SK-N-SH (cell line): ENCODE measurements around the gene SPRING1. TPM values are rescaled to one million over a fixed set of nuclear protein-coding genes. Genes with fewer than 3 reads are reported as not detected.
A peak's percentile ranks its signal among the peaks of the same experiment; 100 is the strongest.

Experiments used
- CTCF ChIA-PET: fragments of 300-600, 350-600 bp; formaldehyde crosslinking; extraction: SDS; loops from one replicate; lab custom pipeline; 2021; lab: Yijun Ruan, JAX
- POLR2A ChIA-PET: fragments of 350-600 bp; sonication (Branson Sonifier 250); formaldehyde crosslinking; extraction: SDS; loops from one replicate; lab custom pipeline; 2020; ENCODE audit warnings: antibody characterized with exemption, inconsistent platforms; lab: Yijun Ruan, JAX
- DNase-seq: peaks from one replicate; pipeline ENCODE4 v3.0.0; 2012
- H2AFZ ChIP-seq: fragments of 200-600 bp; sonication (generic); 2 replicates; pipeline ENCODE4 v1.8.1; 2016; ENCODE audit warnings: antibody characterized with exemption, mild to moderate bottlenecking, low read depth
- H3F3A ChIP-seq: fragments of 200-600 bp; sonication (generic); replicated peaks from 2 replicates; pipeline ENCODE3; 2016; ENCODE audit warnings: antibody characterized with exemption, mild to moderate bottlenecking; ENCODE audit not compliant: insufficient read depth
- H3K27ac ChIP-seq, 2 experiments: fragments of 200-500 bp in 1 of 2; fragments of 200-600 bp in 1 of 2; sonication (Bioruptor generic) in 1 of 2; sonication (generic), shearing (Covaris generic) in 1 of 2; 2 replicates each; pipeline versions ENCODE4 v1.5.1 to v1.6.1; 2014 to 2016; ENCODE audit warnings: low read depth in 2 of 2, inconsistent platforms in 1 of 2, low read length in 1 of 2, mild to moderate bottlenecking in 1 of 2, mixed read lengths in 1 of 2
- H3K27me3 ChIP-seq: fragments of 200-600 bp; sonication (generic), shearing (Covaris generic); 2 replicates; pipeline ENCODE4 v1.6.1; 2016; ENCODE audit warnings: mixed run types; ENCODE audit not compliant: insufficient read depth
- H3K36me3 ChIP-seq, 2 experiments: fragments of 200-500 bp in 1 of 2; fragments of 200-600 bp in 1 of 2; sonication (Bioruptor generic) in 1 of 2; sonication (generic) in 1 of 2; replicated peaks in 1 of 2; 2 replicates each; pipeline versions ENCODE3 to v1.5.1; 2014 to 2016; ENCODE audit warnings: low read length in 1 of 2, mild to moderate bottlenecking in 1 of 2; ENCODE audit not compliant: insufficient read depth in 2 of 2, control insufficient read depth in 1 of 2
- H3K4me1 ChIP-seq, 2 experiments: fragments of 200-500 bp in 1 of 2; fragments of 200-600 bp in 1 of 2; sonication (Bioruptor generic) in 1 of 2; sonication (generic), shearing (Covaris generic) in 1 of 2; 2 replicates each; pipeline versions ENCODE4 v1.5.1 to v1.6.1; 2014 to 2016; ENCODE audit warnings: low read depth in 1 of 2, low read length in 1 of 2, mixed run types in 1 of 2; ENCODE audit not compliant: insufficient read depth in 2 of 2, control insufficient read depth in 1 of 2
- H3K4me2 ChIP-seq: fragments of 200-600 bp; sonication (generic), shearing (Covaris generic); 2 replicates; pipeline ENCODE4 v1.6.1; 2017; ENCODE audit warnings: mixed run types
- H3K4me3 ChIP-seq, 2 experiments: fragments of 200-500 bp in 1 of 2; fragments of 200-600 bp in 1 of 2; sonication (Bioruptor generic) in 1 of 2; sonication (generic), shearing (Covaris generic) in 1 of 2; 2 replicates each; pipeline versions ENCODE4 v1.5.1 to v1.8.1; 2014 to 2016; ENCODE audit warnings: low read depth in 2 of 2, inconsistent platforms in 1 of 2, low read length in 1 of 2, mild to moderate bottlenecking in 1 of 2, mixed read lengths in 1 of 2, moderate library complexity in 1 of 2
- H3K79me2 ChIP-seq: fragments of 200-600 bp; sonication (generic); 2 replicates; pipeline ENCODE4 v1.8.1; 2017; ENCODE audit warnings: mild to moderate bottlenecking; ENCODE audit not compliant: insufficient read depth
- H3K9ac ChIP-seq: fragments of 200-600 bp; sonication (generic); 2 replicates; pipeline ENCODE4 v1.6.1; 2017; ENCODE audit warnings: mixed run types
- H3K9me2 ChIP-seq: fragments of 200-600 bp; sonication (generic); 2 replicates; pipeline ENCODE4 v1.6.1; 2017; ENCODE audit warnings: mixed run types
- H3K9me3 ChIP-seq: fragments of 200-600 bp; sonication (generic); 2 replicates; pipeline ENCODE4 v1.6.1; 2017; ENCODE audit warnings: mixed run types, mild to moderate bottlenecking, moderate library complexity
- H4K20me1 ChIP-seq: fragments of 200-600 bp; sonication (generic); 2 replicates; pipeline ENCODE4 v1.6.1; 2017; ENCODE audit warnings: mild to moderate bottlenecking, mixed run types; ENCODE audit not compliant: insufficient read depth
- CHD2 ChIP-seq: fragments of 150-350 bp; IDR thresholded peaks from 2 replicates; pipeline ENCODE4 v1.6.1; 2018; ENCODE audit warnings: low read length; ENCODE audit not compliant: partially characterized antibody
- CTCF ChIP-seq: fragments of 200-600 bp; sonication (generic); IDR thresholded peaks from 2 replicates; pipeline ENCODE4 v1.6.1; 2017; ENCODE audit warnings: antibody characterized with exemption, mild to moderate bottlenecking, moderate library complexity
- EZH2phosphoT487 ChIP-seq: fragments of 200-600 bp; sonication (generic); IDR thresholded peaks from 2 replicates; pipeline ENCODE4 v1.6.1; 2017; ENCODE audit warnings: low read depth, mixed run types, mild to moderate bottlenecking, antibody characterized with exemption, moderate library complexity, borderline replicate concordance
- FOSL2 ChIP-seq: IDR thresholded peaks from 2 replicates; pipeline ENCODE4 v1.4.0; 2012; ENCODE audit warnings: low read depth, mild to moderate bottlenecking, moderate library complexity, borderline replicate concordance
- MAX ChIP-seq: IDR thresholded peaks from 2 replicates; pipeline ENCODE4 v1.4.0; 2012; ENCODE audit warnings: low read depth
- RAD21 ChIP-seq: IDR thresholded peaks from 2 replicates; pipeline ENCODE4 v1.6.1; 2012; ENCODE audit warnings: mild to moderate bottlenecking, low read length
- RCOR1 ChIP-seq: fragments of 150-350 bp; IDR thresholded peaks from 2 replicates; pipeline ENCODE4 v1.6.1; 2017; ENCODE audit warnings: antibody characterized with exemption, low read length
- REST ChIP-seq: IDR thresholded peaks from 2 replicates; pipeline ENCODE4 v1.6.1; 2012; ENCODE audit warnings: mild to moderate bottlenecking, low read depth, low read length, moderate library complexity
- RXRA ChIP-seq: IDR thresholded peaks from 2 replicates; pipeline ENCODE4 v1.4.0; 2012; ENCODE audit warnings: low read depth, mild to moderate bottlenecking, borderline replicate concordance
- SMC3 ChIP-seq: IDR thresholded peaks from 2 replicates; pipeline ENCODE4 v1.6.1; 2012; ENCODE audit warnings: low read depth, low read length, improper control_type of control experiment
- YY1 ChIP-seq: IDR thresholded peaks from 2 replicates; pipeline ENCODE4 v1.4.0; 2012; ENCODE audit warnings: low read depth, mild to moderate bottlenecking
- WGBS: methylation state at CpG from one replicate; pipeline ENCODE4 v1.1.6; 2017; ENCODE audit warnings: low lambda C conversion rate; 5-methylcytosine and 5-hydroxymethylcytosine counted together
- polyA plus RNA-seq, 3 experiments: library from polyadenylated mRNA; depleted of rRNA; stranded (reverse); fragments of >200 nt; gene quantifications; 2 replicates each; pipeline ENCODE4 v1.2.3, GENCODE V29; 2012

SPRING1 gene
- polyA plus RNA-seq, 1 of the 3 experiments (the other 2 are of a cell fraction): 10.9 TPM

GRCh38 chr12:116707751-116708150 is 30.1 kb downstream of the SPRING1 start (continued):
- TF ChIP-seq MAX (no peak), EZH2phosphoT487 (no peak), FOSL2 (no peak), REST (no peak), YY1 (no peak)

GRCh38 chr12:116703214-116703795 is 34.6 kb downstream of the SPRING1 start:
- Histone ChIP-seq H2AFZ (no peak overlapping the region), H3K4me3 (peak overlapping the region in 1 of 2 experiments; percentile 11; a peak in 1 of 4 replicates), H3K9ac (no peak overlapping the region), H3K36me3 (no peaks in the 10 kb centered on the region), H3K4me2 (no peak overlapping the region), H3F3A (no peaks in the 10 kb centered on the region), H3K79me2 (no peaks in the 10 kb centered on the region), H4K20me1 (no peaks in the 10 kb centered on the region), H3K27ac (no peak overlapping the region), H3K9me3 (no peaks in the 10 kb centered on the region), H3K27me3 (no peaks in the 10 kb centered on the region), H3K9me2 (no peaks in the 10 kb centered on the region), H3K4me1 (no peaks in the 10 kb centered on the region; a peak in 1 of 4 replicates)
- CTCF ChIA-PET: interaction anchor here (0.6 to 1.9 kb wide), 27 partner anchors 10 to 755 kb away, joined by 3 to 23 read pairs (median 4); partner anchors contain the start of gene HRK
- peak; percentile 73 for DNase-seq
- POLR2A ChIA-PET: interaction anchor here (0.6 kb wide), 1 partner anchor 430 kb away, joined by 3 read pairs; no protein-coding TSS in a partner anchor
- peak; percentile 83 for TF ChIP-seq SMC3
- TF ChIP-seq RXRA: peak; percentile 53; the same call in 1 of the 2 replicates
- peak; percentile 82 for TF ChIP-seq RAD21
- peak; percentile 21 for TF ChIP-seq CHD2
- TF ChIP-seq CTCF: peak; percentile 93
- TF ChIP-seq FOSL2: no peak
- TF ChIP-seq RCOR1: no peak
- 23% methylated on average over 12 of the region's 12 CpGs for WGBS
